Chondrocyte (in vitro differentiated cells): Measurements from ENCODE around the gene TBX21. TPM values are rescaled to one million over a fixed set of nuclear protein-coding genes. Genes with fewer than 3 reads are reported as not detected.

Experiments
- DNase-seq: peaks from one replicate; pipeline ENCODE4 v3.0.0; 2021; ENCODE audit warnings: mixed read lengths, low spot score
- H3K27ac Mint-ChIP-seq: one replicate; pipeline ENCODE4 v1.8.0; 2021; ENCODE audit warnings: mild to moderate bottlenecking, moderate library complexity, mixed read lengths; ENCODE audit not compliant: unreplicated experiment
- H3K27me3 Mint-ChIP-seq: 2 replicates; pipeline ENCODE4 v1.8.0; 2021; ENCODE audit warnings: low read depth, mixed read lengths
- H3K36me3 Mint-ChIP-seq: 2 replicates; pipeline ENCODE4 v1.8.0; 2021; ENCODE audit warnings: low read depth, mixed read lengths
- H3K4me1 Mint-ChIP-seq: 2 replicates; pipeline ENCODE4 v1.8.0; 2021; ENCODE audit warnings: low read depth, mild to moderate bottlenecking, mixed read lengths
- H3K4me3 Mint-ChIP-seq: one replicate; pipeline ENCODE4 v1.8.0; 2021; ENCODE audit warnings: mild to moderate bottlenecking, moderate library complexity, mixed read lengths; ENCODE audit not compliant: unreplicated experiment
- H3K9me3 Mint-ChIP-seq: 2 replicates; pipeline ENCODE4 v1.8.0; 2021; ENCODE audit warnings: low read depth, mixed read lengths
- CTCF ChIP-seq: fragments of 200-600 bp; sonication (generic); IDR thresholded peaks from 2 replicates; pipeline ENCODE4 v1.5.0; 2021; ENCODE audit warnings: antibody characterized with exemption, mild to moderate bottlenecking, moderate library complexity
- total RNA-seq: library from RNA; stranded (reverse); gene quantifications from 3 replicates; pipeline ENCODE4 v1.2.1, GENCODE V29; 2021

Gene TBX21
- total RNA-seq, 1 donor from 2014 or later: not detected

- Mint-ChIP-seq H3K27me3 (no peaks in the 10 kb centered on the region), H3K36me3 (peaks cover 29% of the 10 kb centered on the region), H3K9me3 (no peaks in the 10 kb centered on the region), H3K27ac (no peak overlapping the region), H3K4me1 (peaks cover 4% of the 10 kb centered on the region), H3K4me3 (no peak overlapping the region)
- no peak for TF ChIP-seq CTCF
- DNase-seq: no peak
Measured at GRCh38 chr17:47686664-47687327, 46.2 kb upstream of the TBX21 start.

- no peak overlapping the region for H3K27ac Mint-ChIP-seq
Measured at GRCh38 chr17:47687328-47687690, 45.7 kb upstream of the TBX21 start.

GRCh38 chr17:47687748-47688147, 45.3 kb upstream of the TBX21 start:
- no peak overlapping the region for H3K27ac Mint-ChIP-seq
- no peaks in the 10 kb centered on the region for H3K9me3 Mint-ChIP-seq
- peaks cover 7% of the 10 kb centered on the region for H3K4me1 Mint-ChIP-seq
- H3K36me3 Mint-ChIP-seq: peaks cover 21% of the 10 kb centered on the region
- no peaks in the 10 kb centered on the region for H3K27me3 Mint-ChIP-seq
- TF ChIP-seq CTCF: no peak
- H3K4me3 Mint-ChIP-seq: no peak overlapping the region
- DNase-seq: no peak

More at GRCh38 chr17:47687328-47687690, 45.7 kb upstream of the TBX21 start:
- H3K4me1 Mint-ChIP-seq: peaks cover 4% of the 10 kb centered on the region
- DNase-seq: no peak
- peaks cover 24% of the 10 kb centered on the region for H3K36me3 Mint-ChIP-seq
- H3K27me3 Mint-ChIP-seq: no peaks in the 10 kb centered on the region
- H3K9me3 Mint-ChIP-seq: no peaks in the 10 kb centered on the region
- H3K4me3 Mint-ChIP-seq: no peak overlapping the region
- no peak for TF ChIP-seq CTCF

GRCh38 chr17:47690121-47690520, 42.9 kb upstream of the TBX21 start:
- no peak overlapping the region for H3K27ac Mint-ChIP-seq
- H3K36me3 Mint-ChIP-seq: peaks cover 7% of the 10 kb centered on the region
- no peak overlapping the region for H3K4me3 Mint-ChIP-seq
- H3K9me3 Mint-ChIP-seq: no peaks in the 10 kb centered on the region
- TF ChIP-seq CTCF: no peak
- no peaks in the 10 kb centered on the region for H3K27me3 Mint-ChIP-seq
- DNase-seq: no peak
- peaks cover 18% of the 10 kb centered on the region for H3K4me1 Mint-ChIP-seq

- H3K36me3 Mint-ChIP-seq: no peaks in the 10 kb centered on the region
- no peaks in the 10 kb centered on the region for H3K27me3 Mint-ChIP-seq
- H3K4me1 Mint-ChIP-seq: peaks cover 24% of the 10 kb centered on the region
- H3K27ac Mint-ChIP-seq: no peak overlapping the region
- H3K4me3 Mint-ChIP-seq: peak overlapping the region; percentile 88
- TF ChIP-seq CTCF: no peak
- peak; percentile 24 for DNase-seq
- H3K9me3 Mint-ChIP-seq: no peaks in the 10 kb centered on the region
Measured at GRCh38 chr17:47692137-47692894, 40.7 kb upstream of the TBX21 start.
